Neutrophil (primary cell): Measurements from ENCODE around the gene TTLL3.
"Not testable (repeated sequence)": the region's sequence is repeated elsewhere in the genome, so short reads cannot be mapped to it uniquely, and the experiment has no call there.

Experiments
- H3K27ac ChIP-seq: fragments of 200-600 bp; sonication (generic); 2 replicates; pipeline ENCODE4 v1.5.1; 2016; ENCODE audit warnings: mild to moderate bottlenecking, moderate library complexity
- H3K27me3 ChIP-seq: fragments of 200-600 bp; sonication (generic); 2 replicates; pipeline ENCODE4 v1.6.0; 2016; ENCODE audit warnings: mild to moderate bottlenecking
- H3K36me3 ChIP-seq: fragments of 200-600 bp; sonication (generic); 2 replicates; pipeline ENCODE4 v1.5.1; 2017
- H3K4me1 ChIP-seq, 2 experiments: fragments of 200-600 bp in 1 of 2; sonication (generic) in 1 of 2; 1 replicate in 1 of 2; 2 replicates in 1 of 2; pipeline versions ENCODE4 v1.5.1 to v1.6.1; 2013 to 2016; ENCODE audit warnings: low read depth in 1 of 2, low read length in 1 of 2, mild to moderate bottlenecking in 1 of 2, moderate library complexity in 1 of 2; ENCODE audit not compliant: control insufficient read depth in 1 of 2, insufficient read depth in 1 of 2
- H3K4me3 ChIP-seq, 2 experiments: fragments of 200-600 bp in 1 of 2; sonication (generic) in 1 of 2; 1 replicate in 1 of 2; 2 replicates in 1 of 2; pipeline ENCODE4 v1.5.1; 2013 to 2016; ENCODE audit warnings: low read depth in 1 of 2, low read length in 1 of 2, mild to moderate bottlenecking in 1 of 2, moderate library complexity in 1 of 2
- H3K9me3 ChIP-seq: fragments of 200-600 bp; sonication (generic); 2 replicates; pipeline ENCODE4 v1.5.1; 2016
- TF ChIP-seq, protein P1 (sequence below): fragments of 200-600 bp; sonication (generic); IDR thresholded peaks from 2 replicates; pipeline ENCODE4 v1.5.1; 2016; ENCODE audit warnings: antibody characterized with exemption

TTLL3 gene

DNA sequence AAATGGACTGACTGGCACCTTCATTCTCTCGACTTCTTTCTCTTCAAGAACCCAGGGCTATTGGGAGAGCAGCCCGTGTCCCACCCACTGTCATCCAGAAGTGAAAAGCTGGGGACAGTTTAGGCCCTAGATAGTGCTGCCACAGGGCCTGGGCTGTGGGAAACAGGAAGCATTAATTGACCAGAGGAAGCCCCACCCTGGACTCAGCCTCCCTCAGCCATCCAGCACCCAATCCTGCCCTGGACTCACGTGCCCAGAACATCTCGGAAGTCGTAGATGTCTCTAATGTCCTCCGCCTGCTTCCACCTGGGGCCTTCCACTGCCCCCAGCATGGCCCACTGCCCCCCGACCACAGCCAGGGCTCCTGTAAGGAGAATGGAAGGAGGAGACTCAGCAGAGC lies 42.6 kb upstream of the TTLL3 start:
- no peaks in the 10 kb centered on the region for H3K36me3 ChIP-seq
- H3K4me3 ChIP-seq: no peak overlapping the region
- TF ChIP-seq, protein P1, sequence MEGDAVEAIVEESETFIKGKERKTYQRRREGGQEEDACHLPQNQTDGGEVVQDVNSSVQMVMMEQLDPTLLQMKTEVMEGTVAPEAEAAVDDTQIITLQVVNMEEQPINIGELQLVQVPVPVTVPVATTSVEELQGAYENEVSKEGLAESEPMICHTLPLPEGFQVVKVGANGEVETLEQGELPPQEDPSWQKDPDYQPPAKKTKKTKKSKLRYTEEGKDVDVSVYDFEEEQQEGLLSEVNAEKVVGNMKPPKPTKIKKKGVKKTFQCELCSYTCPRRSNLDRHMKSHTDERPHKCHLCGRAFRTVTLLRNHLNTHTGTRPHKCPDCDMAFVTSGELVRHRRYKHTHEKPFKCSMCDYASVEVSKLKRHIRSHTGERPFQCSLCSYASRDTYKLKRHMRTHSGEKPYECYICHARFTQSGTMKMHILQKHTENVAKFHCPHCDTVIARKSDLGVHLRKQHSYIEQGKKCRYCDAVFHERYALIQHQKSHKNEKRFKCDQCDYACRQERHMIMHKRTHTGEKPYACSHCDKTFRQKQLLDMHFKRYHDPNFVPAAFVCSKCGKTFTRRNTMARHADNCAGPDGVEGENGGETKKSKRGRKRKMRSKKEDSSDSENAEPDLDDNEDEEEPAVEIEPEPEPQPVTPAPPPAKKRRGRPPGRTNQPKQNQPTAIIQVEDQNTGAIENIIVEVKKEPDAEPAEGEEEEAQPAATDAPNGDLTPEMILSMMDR: no peak
- no peak overlapping the region for H3K27ac ChIP-seq
- H3K4me1 ChIP-seq: peaks cover 23 to 26% of the 10 kb centered on the region in 2 experiments
- peaks cover 14% of the 10 kb centered on the region for H3K27me3 ChIP-seq
- no peaks in the 10 kb centered on the region for H3K9me3 ChIP-seq

DNA sequence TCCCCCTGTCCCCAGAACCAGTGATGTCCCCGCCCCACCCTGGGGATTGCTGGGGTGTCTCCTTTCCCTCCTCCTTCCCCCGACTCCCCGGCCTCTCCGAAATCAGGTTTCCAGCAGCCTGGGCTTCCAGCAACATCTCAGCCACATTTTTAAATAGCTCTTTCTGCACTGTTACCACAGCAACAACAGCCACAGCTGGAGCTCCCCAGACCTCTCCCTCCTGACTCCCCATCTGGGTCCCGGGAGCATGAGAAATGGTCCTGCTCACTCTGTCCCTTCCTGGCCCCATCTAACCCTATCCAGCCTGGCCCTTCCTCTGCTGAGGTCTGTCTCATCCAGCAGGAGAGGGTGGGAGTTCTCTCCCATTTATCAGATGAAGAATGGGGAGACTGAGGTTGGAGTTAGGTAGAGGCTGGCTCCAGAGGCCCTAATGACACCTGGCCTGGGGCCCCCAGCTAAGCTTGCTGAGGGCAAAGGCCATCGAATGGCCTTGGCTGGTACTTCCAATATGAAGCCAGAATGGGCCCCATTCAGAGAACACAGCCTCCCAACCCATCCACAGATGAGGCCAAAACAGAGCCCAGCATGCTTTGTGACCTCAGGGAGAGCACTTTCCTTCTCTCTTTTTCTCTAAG lies 41.8 kb upstream of the TTLL3 start:
- Histone ChIP-seq H3K9me3 (no peaks in the 10 kb centered on the region), H3K36me3 (no peaks in the 10 kb centered on the region), H3K4me3 (no peak overlapping the region), H3K4me1 (peaks cover 23 to 26% of the 10 kb centered on the region in 2 experiments), H3K27ac (no peak overlapping the region), H3K27me3 (peaks cover 14% of the 10 kb centered on the region)
- TF ChIP-seq, protein P1: no peak

DNA sequence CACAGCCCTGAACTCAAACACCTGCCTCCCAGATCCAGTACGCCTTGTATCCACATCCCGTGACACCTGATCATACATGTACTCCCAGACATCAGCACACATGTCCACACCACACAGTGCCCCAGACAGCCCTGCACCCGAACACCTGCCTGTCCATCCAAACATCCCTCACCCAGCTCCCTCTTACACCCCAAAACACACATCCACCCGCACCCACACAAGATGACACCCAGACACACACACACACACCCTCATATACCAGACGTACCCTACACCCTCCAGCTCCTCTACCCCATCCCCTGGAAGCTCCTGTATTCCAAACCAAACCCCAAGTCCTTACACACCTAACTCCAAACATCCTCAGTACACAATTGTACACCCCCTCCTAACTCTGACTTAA lies 41.0 kb upstream of the TTLL3 start:
- H3K9me3 ChIP-seq: no peaks in the 10 kb centered on the region
- peak overlapping the region in 1 of 2 experiments; percentile 51 for H3K4me3 ChIP-seq
- H3K4me1 ChIP-seq: peaks cover 23 to 26% of the 10 kb centered on the region in 2 experiments
- TF ChIP-seq, protein P1: no peak
- peaks cover 14% of the 10 kb centered on the region for H3K27me3 ChIP-seq
- H3K27ac ChIP-seq: no peak overlapping the region
- H3K36me3 ChIP-seq: no peaks in the 10 kb centered on the region

DNA sequence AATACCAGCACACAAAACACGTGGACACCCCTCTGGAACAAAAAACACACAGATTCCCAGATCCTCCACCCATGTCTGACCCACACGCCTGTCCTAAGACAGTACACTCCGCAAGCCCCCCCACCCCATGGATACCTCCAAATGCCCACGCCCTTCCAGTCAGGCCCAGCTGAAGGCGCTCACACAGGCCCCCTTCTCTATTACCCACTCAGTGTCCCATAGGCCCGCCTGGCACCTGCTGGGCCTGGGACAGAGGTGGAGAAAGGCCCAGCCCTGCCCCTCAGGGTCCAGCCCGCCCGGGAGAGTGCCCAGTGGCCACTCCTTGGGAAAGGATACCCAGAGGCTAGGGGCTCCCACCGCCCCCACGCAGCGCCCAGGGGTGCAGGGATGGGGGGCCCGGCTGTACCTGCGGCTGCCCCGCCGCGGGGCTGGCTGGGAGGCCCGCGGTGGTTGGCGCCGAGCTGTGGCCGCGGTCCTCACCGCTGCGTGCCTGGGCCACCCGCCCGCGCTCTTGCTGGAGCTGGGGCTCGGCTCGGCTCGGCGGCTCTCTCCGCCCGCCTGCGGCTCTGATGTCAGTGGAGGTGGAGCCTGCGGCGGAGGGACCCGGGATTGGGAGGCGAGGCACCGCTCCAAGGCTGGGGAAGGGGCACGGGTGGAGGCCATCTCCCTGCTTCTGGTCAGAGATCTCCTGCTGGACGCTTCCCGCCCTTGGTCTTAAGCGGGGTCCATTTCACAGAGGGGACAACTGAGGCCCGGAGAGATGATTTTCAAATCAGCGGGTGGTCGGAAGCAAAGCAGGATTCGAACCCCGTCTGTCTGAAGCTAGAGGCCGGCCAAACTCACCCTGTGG lies 40.4 kb upstream of the TTLL3 start, which contains the start of gene CAMK1:
Gene CAMK1 (minus strand): TSS at position 522 of the 850 bp plus-strand sequence. CDS start 2,198 bp downstream, outside the sequence.
- Histone ChIP-seq H3K36me3 (no peaks in the 10 kb centered on the region), H3K27me3 (peaks cover 14% of the 10 kb centered on the region), H3K9me3 (no peaks in the 10 kb centered on the region), H3K4me1 (peaks cover 23 to 26% of the 10 kb centered on the region in 2 experiments), H3K27ac (peak within 1 kb of the TSS; percentile 19), H3K4me3 (peak within 1 kb of the TSS; percentile 50 to 51)
- TF ChIP-seq, protein P1: no peak

DNA sequence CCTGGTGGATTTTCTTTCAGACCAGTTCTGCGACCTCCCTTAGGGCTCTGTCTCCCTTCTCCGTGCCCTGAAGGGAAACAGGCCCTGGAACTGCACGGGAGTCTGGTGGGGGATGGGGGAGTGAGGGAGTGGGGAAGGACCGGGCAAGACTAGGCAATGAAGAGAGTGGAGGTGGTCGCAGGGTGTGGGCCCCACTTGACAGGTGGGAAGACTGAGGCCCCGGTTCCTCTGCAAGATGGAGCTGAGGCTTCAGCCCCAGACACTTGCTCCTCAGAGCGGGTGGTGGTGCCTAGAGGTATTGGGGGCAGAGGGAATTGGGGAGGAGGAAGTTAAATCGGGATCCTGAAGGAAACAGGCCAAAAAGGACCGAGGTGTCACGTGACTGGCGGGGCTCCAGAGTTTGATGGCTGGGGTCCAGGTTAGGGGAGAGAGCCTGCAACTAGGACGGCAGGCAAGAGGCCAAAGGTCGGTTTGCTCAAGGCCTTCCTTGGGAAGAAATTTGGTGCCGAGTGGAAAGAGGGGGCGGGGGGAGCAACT lies 39.7 kb upstream of the TTLL3 start:
- peaks cover 14% of the 10 kb centered on the region for H3K27me3 ChIP-seq
- no peaks in the 10 kb centered on the region for H3K9me3 ChIP-seq
- H3K36me3 ChIP-seq: no peaks in the 10 kb centered on the region
- H3K4me1 ChIP-seq: peaks cover 23 to 26% of the 10 kb centered on the region in 2 experiments
- TF ChIP-seq, protein P1: no peak
- H3K27ac ChIP-seq: no peak overlapping the region
- H3K4me3 ChIP-seq: peak overlapping the region; percentile 50 to 51

DNA sequence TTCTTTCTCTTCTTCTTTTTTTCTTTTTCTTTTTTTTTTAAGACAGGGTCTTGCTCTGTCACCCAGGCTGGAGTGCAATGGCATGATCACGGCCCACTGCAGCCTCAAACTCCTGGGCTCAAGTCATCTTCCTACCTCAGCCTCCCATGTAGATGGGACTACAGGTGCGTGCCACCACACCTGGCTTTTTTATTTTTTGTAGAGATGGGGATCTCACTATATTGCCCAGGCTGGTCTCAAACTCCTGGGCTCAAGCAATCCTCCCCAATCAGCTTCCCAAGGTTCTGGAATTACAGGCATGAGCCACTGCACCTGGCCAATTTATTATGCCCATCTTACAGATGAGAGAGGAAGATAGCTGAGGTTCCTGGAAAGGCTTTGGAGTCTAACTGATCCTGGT lies 39.1 kb upstream of the TTLL3 start:
- Histone ChIP-seq H3K4me1 (peaks cover 23 to 26% of the 10 kb centered on the region in 2 experiments), H3K27me3 (peaks cover 14% of the 10 kb centered on the region)
- H3K9me3 ChIP-seq, H3K36me3 ChIP-seq, H3K27ac ChIP-seq, H3K4me3 ChIP-seq: not testable (repeated sequence)
